NCI-H1694 (cell line): ENCODE data around the gene CHSY1.
"Not testable (repeated sequence)": the region's sequence is repeated elsewhere in the genome, so short reads cannot be mapped to it uniquely, and the experiment has no call there.

Experiments
- DNase-seq: peaks from one replicate; lab custom pipeline; 2025; lab: John Stamatoyannopoulos, UW

CHSY1 gene

GRCh38 chr15:101134780-101135179, 117.1 kb downstream of the CHSY1 start:
- no peak for DNase-seq

DNA sequence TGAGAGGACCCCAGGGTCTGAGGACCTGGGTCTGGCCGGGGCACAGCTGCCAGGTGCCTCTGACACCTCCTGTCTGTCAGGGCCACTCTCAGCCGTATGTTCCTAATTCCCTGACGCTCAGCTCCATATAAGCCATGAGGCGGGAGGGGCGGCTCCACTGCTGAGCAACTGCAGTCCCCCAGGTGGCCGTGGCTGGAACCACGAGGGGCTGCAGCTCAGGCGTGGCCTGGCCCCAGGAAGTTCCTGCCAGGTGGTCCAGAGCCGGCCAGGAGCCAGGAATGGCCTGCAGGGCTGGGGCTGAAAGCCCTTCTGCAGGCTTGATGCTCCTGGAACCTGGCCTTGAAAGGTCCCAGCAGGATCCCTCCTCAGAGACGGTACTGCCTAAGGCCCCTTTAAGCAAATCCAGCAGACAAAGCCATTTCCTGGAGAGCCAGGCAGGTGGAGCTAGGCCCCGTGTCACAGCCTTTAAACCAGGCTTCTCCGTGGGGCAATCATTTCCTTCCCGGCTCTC, 118.0 kb downstream of the CHSY1 start:
- no peak for DNase-seq

- no peak for DNase-seq
Observed at GRCh38 chr15:101133181-101133460, 118.7 kb downstream of the CHSY1 start.

- DNase-seq: no peak
Observed at GRCh38 chr15:101132390-101133180, 119.3 kb downstream of the CHSY1 start.

DNA sequence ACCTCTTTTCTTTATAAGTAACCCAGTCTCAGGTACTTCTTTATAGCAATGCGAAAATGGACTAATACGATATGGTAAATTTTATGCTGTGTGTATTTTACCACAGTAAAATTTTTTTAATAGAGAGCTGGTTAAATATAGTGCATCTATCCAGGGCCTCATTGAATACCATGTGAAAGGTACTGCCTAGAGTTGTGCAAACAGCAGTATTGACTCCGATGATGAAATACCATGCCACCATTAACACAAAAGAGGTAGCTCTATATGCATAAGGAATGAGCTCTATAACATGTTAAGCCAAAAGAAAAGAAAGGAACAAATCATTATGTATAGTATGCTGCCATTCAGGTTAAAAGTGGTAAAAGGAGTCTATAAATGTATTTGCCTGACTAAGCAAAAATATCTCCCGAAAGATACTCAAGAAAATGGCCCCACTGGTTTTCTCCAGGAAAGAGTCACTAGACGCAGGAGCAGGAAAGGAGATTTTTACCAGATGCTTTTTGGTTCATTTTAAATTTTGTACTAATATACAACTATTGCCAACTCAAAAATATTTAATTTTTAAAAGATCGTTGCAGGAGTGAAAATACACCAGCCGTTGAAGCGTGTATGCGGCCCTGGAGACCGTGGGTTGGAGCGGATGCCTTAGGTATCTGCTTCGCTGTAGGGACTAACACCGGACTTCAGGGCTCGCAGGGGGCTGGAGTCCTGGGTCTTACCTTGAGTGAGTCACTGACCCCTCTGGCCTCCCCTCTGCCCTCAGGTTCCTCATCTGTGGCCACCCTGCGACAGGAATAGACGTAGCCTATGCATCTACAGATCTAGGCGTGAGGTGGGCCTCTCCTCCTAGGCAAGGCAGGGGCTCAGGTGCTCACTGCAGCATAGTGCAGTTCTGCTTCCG, 120.1 kb downstream of the CHSY1 start:
- no peak for DNase-seq

- no peak for DNase-seq
Observed at GRCh38 chr15:101129851-101130380, 121.9 kb downstream of the CHSY1 start.

DNA sequence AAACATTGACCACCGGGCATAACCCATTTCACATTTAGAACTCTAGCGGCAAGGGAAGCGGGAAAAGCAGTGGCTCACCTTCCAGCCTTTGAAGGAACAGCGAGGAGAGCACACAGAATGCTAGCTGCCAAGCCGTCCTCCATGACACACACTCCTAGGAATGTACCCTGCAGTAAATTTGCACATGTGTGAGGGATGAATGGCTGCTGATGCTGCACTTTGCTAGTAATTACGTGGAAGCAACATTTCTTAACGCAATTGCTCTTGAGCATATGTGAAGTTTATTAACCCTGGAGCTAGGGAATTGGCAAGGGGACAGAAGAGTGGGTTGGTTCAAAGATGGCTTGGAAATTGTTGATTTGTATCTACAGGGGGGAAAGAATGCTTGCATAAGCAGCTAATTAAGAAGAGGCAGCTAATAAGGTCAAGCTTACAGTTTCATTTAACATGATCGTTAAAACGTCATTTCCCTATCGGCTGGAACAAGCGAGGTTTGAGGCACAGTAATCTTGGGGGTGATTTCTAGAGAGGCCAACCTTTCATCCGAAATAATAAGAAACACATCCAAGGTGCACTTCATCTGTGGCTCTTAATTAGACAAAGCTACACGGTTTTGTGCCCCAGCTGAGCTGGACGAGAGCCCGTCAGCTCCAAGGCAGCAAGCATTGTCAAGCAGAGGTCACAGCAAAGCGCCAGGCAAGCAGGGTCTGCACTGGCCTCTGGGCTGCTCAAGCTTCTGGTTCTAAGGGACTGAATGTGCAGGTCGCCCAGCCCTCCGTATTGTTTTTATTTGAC, 123.4 kb downstream of the CHSY1 start:
- no peak for DNase-seq

- no peak for DNase-seq
Observed at GRCh38 chr15:101127506-101128076, 124.3 kb downstream of the CHSY1 start.

DNA sequence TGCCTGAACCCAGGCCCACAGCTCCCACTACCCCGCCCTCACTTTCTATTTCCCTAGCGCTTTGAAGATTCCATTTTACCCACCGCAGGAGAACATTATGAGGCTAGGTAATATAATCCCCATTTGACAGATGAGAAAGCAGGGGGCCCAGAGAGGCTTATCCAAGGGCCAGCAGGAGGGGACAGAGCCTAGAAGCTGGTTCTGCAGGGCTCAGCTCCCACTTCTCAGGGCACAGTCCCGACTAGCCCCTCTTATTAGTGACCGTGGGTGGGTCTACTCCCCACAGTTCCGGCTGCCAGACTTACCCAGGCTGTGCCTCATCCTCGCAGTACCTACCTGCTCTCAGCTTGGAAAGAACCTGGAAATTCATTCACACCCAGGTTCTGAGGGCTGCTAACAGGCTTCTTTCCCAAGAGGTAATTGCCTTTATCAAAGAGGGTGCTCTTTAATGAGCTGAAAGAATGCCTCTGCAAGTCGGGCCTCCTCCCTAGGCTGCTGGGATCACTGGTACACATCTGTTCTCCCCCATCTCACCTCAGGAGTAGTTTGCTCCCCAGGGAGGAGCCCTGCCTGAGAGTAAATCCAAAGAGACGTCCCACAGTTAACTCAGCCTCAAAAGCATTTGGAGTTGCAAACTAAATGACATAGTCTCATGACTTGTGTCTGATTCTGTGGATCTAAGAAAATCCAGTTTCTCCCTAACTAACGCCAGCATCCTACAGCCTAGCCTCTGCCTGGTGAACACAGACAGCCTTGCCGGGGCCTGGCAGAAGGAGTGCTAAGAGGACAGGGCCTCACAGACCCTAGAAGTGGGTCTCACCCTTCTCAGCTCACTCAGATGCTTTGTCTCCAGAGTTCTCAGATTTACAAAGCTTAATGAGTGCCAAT, 125.0 kb downstream of the CHSY1 start:
- peak; percentile 6 for DNase-seq

DNA sequence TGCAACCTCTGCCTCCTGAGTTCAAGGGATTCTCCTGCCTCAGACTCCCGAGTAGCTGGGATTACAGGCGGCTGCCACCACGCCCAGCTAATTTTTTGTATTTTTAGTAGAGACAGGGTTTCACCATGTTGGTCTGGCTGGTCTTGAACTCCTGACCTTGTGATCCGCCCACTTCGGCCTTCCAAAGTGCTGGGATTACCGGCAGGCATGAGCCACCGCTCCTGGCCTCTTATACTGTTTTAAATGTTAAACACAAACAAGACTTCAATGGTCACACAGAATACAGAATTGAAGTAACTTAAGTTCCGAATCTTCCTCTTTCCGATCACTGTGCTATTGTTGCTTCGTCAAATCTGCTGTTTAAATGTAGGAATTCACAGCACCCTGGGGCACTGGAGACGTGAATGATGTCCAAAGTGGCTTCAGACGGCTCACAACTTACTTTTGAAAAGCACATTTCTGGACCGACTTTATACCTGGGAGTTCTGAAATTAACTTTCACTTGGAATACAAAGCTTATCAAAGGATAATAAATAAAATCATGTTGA, 125.9 kb downstream of the CHSY1 start:
- not testable (repeated sequence) for DNase-seq
